HG03457 (cell line): ENCODE results near the gene AREG.
"Not testable (repeated sequence)": the region's sequence is repeated elsewhere in the genome, so short reads cannot be mapped to it uniquely, and the experiment has no call there.

Experiments used
- ATAC-seq: cut with Tn5 transposase; IDR thresholded peaks from one replicate; pipeline ENCODE4 v1.9.1; 2021; ENCODE audit warnings: moderate number of reproducible peaks; ENCODE audit not compliant: unreplicated experiment

The AREG gene

GRCh38 chr4:74444891-74445642 is at the start of gene AREG:
AREG (plus strand) TSS chr4:74445136; CDS start chr4:74445346, 210 bp downstream.
- peak; percentile 84 for ATAC-seq

GRCh38 chr4:74395633-74396032 is 49.3 kb upstream of the AREG start:
- no peak for ATAC-seq

- ATAC-seq: no peak
Measured at GRCh38 chr4:74397748-74398426, 47.0 kb upstream of the AREG start.

- ATAC-seq: not testable (repeated sequence)
Measured at GRCh38 chr4:74398894-74399589, 45.9 kb upstream of the AREG start.

- no peak for ATAC-seq
Measured at GRCh38 chr4:74400395-74400794, 44.5 kb upstream of the AREG start.

- peak; percentile 98 for ATAC-seq
Measured at GRCh38 chr4:74402692-74403456, 42.1 kb upstream of the AREG start.

GRCh38 chr4:74407891-74408290 is 37.0 kb upstream of the AREG start:
- ATAC-seq: no peak

GRCh38 chr4:74408639-74409038 is 36.3 kb upstream of the AREG start:
- ATAC-seq: no peak

GRCh38 chr4:74410272-74410671 is 34.7 kb upstream of the AREG start:
- ATAC-seq: no peak

GRCh38 chr4:74412225-74412624 is 32.7 kb upstream of the AREG start:
- ATAC-seq: no peak

GRCh38 chr4:74413265-74413664 is 31.7 kb upstream of the AREG start:
- no peak for ATAC-seq

GRCh38 chr4:74414149-74414809 is 30.7 kb upstream of the AREG start:
- no peak for ATAC-seq

- ATAC-seq: no peak
Measured at GRCh38 chr4:74415602-74416300, 29.2 kb upstream of the AREG start.

GRCh38 chr4:74418063-74418670 is 26.8 kb upstream of the AREG start:
- ATAC-seq: no peak

GRCh38 chr4:74420863-74421262 is 24.1 kb upstream of the AREG start:
- no peak for ATAC-seq

- ATAC-seq: no peak
Measured at GRCh38 chr4:74423104-74423503, 21.8 kb upstream of the AREG start.

- ATAC-seq: no peak
Measured at GRCh38 chr4:74424111-74424510, 20.8 kb upstream of the AREG start.

GRCh38 chr4:74426101-74426500 is 18.8 kb upstream of the AREG start:
- ATAC-seq: no peak

GRCh38 chr4:74428276-74428675 is 16.7 kb upstream of the AREG start:
- no peak for ATAC-seq
